CD14-positive monocyte (primary cell): ENCODE results near the gene VEPH1. TPM values are rescaled to one million over a fixed set of nuclear protein-coding genes. Genes with fewer than 3 reads are reported as not detected.

Source experiments
- DNase-seq, 3 donors: peaks; one replicate each; pipeline ENCODE4 v3.0.0-alpha.2; 2011 to 2022
- H2AFZ ChIP-seq: 2 replicates; pipeline ENCODE4 v1.6.0; 2012; ENCODE audit warnings: mild to moderate bottlenecking, low read depth, low read length, inconsistent platforms; ENCODE audit not compliant: insufficient read depth, poor library complexity, severe bottlenecking
- H3K27ac ChIP-seq, 2 donors: 1 replicate in 1 of 2; 2 replicates in 1 of 2; pipeline ENCODE4 v1.5.1; 2012 to 2013; ENCODE audit warnings: low read length in 2 of 2, control low read depth in 1 of 2, inconsistent platforms in 1 of 2, low read depth in 1 of 2, mild to moderate bottlenecking in 1 of 2
- H3K27me3 ChIP-seq, 2 donors: one replicate each; pipeline versions ENCODE4 v1.6.0 to v1.6.1; 2011 to 2013; ENCODE audit warnings: low read length in 2 of 2; ENCODE audit not compliant: control insufficient read depth in 2 of 2, insufficient read depth in 2 of 2
- H3K36me3 ChIP-seq, 2 donors: replicated peaks in 1 of 2; 1 replicate in 1 of 2; 2 replicates in 1 of 2; pipeline versions ENCODE4 v1.5.1 to v1.6.1; 2012 to 2013; ENCODE audit warnings: low read length in 2 of 2, control low read depth in 1 of 2, inconsistent platforms in 1 of 2, mild to moderate bottlenecking in 1 of 2; ENCODE audit not compliant: insufficient read depth in 2 of 2, control insufficient read depth in 1 of 2
- H3K4me1 ChIP-seq, 2 donors: 1 replicate in 1 of 2; 2 replicates in 1 of 2; pipeline versions ENCODE4 v1.5.1 to v1.6.1; 2012 to 2013; ENCODE audit warnings: low read length in 2 of 2, control low read depth in 1 of 2, inconsistent platforms in 1 of 2, mild to moderate bottlenecking in 1 of 2, moderate library complexity in 1 of 2; ENCODE audit not compliant: insufficient read depth in 2 of 2, control insufficient read depth in 1 of 2
- H3K4me2 ChIP-seq: replicated peaks from 2 replicates; pipeline ENCODE3; 2012; ENCODE audit warnings: low read length, moderate library complexity, mild to moderate bottlenecking; ENCODE audit not compliant: poor library complexity, severe bottlenecking; ENCODE audit errors: extremely low read depth
- H3K4me3 ChIP-seq, 3 experiments: fragments of 200-600 bp in 1 of 3; sonication (generic) in 1 of 3; replicated peaks in 1 of 3; 1 replicate in 2 of 3; 2 replicates in 1 of 3; pipeline ENCODE4 v1.5.1; 2011 to 2013; ENCODE audit warnings: low read length in 3 of 3, mild to moderate bottlenecking in 3 of 3, control low read depth in 2 of 3, low read depth in 2 of 3, inconsistent platforms in 1 of 3, moderate library complexity in 1 of 3
- H3K79me2 ChIP-seq: 2 replicates; pipeline ENCODE4 v1.6.0; 2012; ENCODE audit warnings: mild to moderate bottlenecking, control low read depth, inconsistent platforms, low read length, moderate library complexity; ENCODE audit not compliant: insufficient read depth
- H3K9ac ChIP-seq: 2 replicates; pipeline ENCODE4 v1.6.0; 2017; ENCODE audit warnings: low read length, mild to moderate bottlenecking; ENCODE audit not compliant: insufficient read depth, poor library complexity, severe bottlenecking
- H3K9me3 ChIP-seq, 2 donors: replicated peaks in 1 of 2; 1 replicate in 1 of 2; 2 replicates in 1 of 2; pipeline versions ENCODE4 v1.5.1 to v1.6.1; 2012 to 2013; ENCODE audit warnings: low read length in 2 of 2, control low read depth in 1 of 2; ENCODE audit not compliant: control insufficient read depth in 1 of 2, insufficient read depth in 1 of 2
- H4K20me1 ChIP-seq: 2 replicates; pipeline ENCODE4 v1.6.0; 2012; ENCODE audit warnings: mild to moderate bottlenecking, low read length, control low read depth, moderate library complexity; ENCODE audit not compliant: insufficient read depth
- H3K27ac Mint-ChIP-seq, 7 donors: one replicate each; pipeline ENCODE4 v1.8.0; 2020; ENCODE audit warnings: mild to moderate bottlenecking in 7 of 7, mixed read lengths in 7 of 7, moderate library complexity in 6 of 7, inconsistent platforms in 2 of 7
- H3K27me3 Mint-ChIP-seq, 3 donors: one replicate each; pipeline ENCODE4 v1.8.0; 2021 to 2022; ENCODE audit warnings: low read depth in 3 of 3, mild to moderate bottlenecking in 3 of 3, mixed read lengths in 3 of 3, moderate library complexity in 3 of 3, inconsistent platforms in 1 of 3
- H3K36me3 Mint-ChIP-seq, 2 donors: one replicate each; pipeline ENCODE4 v1.8.0; 2020; ENCODE audit warnings: mixed read lengths in 2 of 2, inconsistent platforms in 1 of 2, mild to moderate bottlenecking in 1 of 2
- H3K4me1 Mint-ChIP-seq: one replicate; pipeline ENCODE4 v1.8.0; 2020; ENCODE audit warnings: mild to moderate bottlenecking, mixed read lengths
- H3K4me3 Mint-ChIP-seq, 2 donors: one replicate each; pipeline ENCODE4 v1.8.0; 2020; ENCODE audit warnings: mild to moderate bottlenecking in 2 of 2, mixed read lengths in 2 of 2, moderate library complexity in 1 of 2
- H3K9me3 Mint-ChIP-seq, 7 donors: one replicate each; pipeline ENCODE4 v1.8.0; 2020 to 2022; ENCODE audit warnings: mixed read lengths in 7 of 7, mild to moderate bottlenecking in 6 of 7, moderate library complexity in 6 of 7, inconsistent platforms in 2 of 7
- CTCF ChIP-seq: fragments of 200-600 bp; IDR thresholded peaks from one replicate; pipeline ENCODE4 v1.8.0; 2022; ENCODE audit warnings: antibody characterized with exemption, mild to moderate bottlenecking
- WGBS: methylation state at CpG from one replicate; pipeline ENCODE4 v1.1.5; 2013; ENCODE audit warnings: missing lambda C conversion rate; ENCODE audit not compliant: insufficient coverage; 5-methylcytosine and 5-hydroxymethylcytosine counted together
- intact Hi-C, 2 donors: fragments of 100-400 bp; cut with micrococcal nuclease; formaldehyde crosslinking; loops; one replicate each; pipeline versions ENCODE4 v1.15.0 to v1.15.1; 2023
- polyA plus RNA-seq, 3 donors: library from polyadenylated mRNA; depleted of rRNA in 1 of 3; unstranded in 2 of 3; stranded (reverse) in 1 of 3; fragments of 300-500 nt in 2 of 3; fragments of >200 nt in 1 of 3; fragmentation: Illumina TruSeq in 2 of 3; gene quantifications; 1 replicate in 2 of 3; 2 replicates in 1 of 3; pipeline ENCODE4 v1.2.3, GENCODE V29; 2012 to 2021

Gene VEPH1
- polyA plus RNA-seq, 3 donors = 0.44 TPM; not detected in 2

GRCh38 chr3:157529085-157529484 is 25.9 kb upstream of the VEPH1 start:
- DNase-seq = no peak
- no peaks in the 10 kb centered on the region for H4K20me1 ChIP-seq
- no CpG with 5 or more reads among the region's 2 CpGs for WGBS
- intact Hi-C loops = no loop called here
- H3K9ac ChIP-seq = no peak overlapping the region
- H3K4me3 ChIP-seq = no peak overlapping the region
- Mint-ChIP-seq H3K27ac (no peak overlapping the region), H3K36me3 (no peaks in the 10 kb centered on the region), H3K27me3 (peaks cover 1 to 2% (median 1%) of the 10 kb centered on the region in 3 donors), H3K9me3 (no peaks in the 10 kb centered on the region), H3K4me3 (no peak overlapping the region), H3K4me1 (no peaks in the 10 kb centered on the region)
- H3K79me2 ChIP-seq = no peaks in the 10 kb centered on the region
- no peaks in the 10 kb centered on the region for H3K27me3 ChIP-seq
- no peak for TF ChIP-seq CTCF
- no peak overlapping the region for H3K4me2 ChIP-seq
- no peak overlapping the region for H2AFZ ChIP-seq
- no peak overlapping the region for H3K27ac ChIP-seq
- H3K4me1 ChIP-seq = no peaks in the 10 kb centered on the region
- H3K36me3 ChIP-seq = no peaks in the 10 kb centered on the region
- H3K9me3 ChIP-seq = no peaks in the 10 kb centered on the region

- Histone ChIP-seq H3K27ac (no peak overlapping the region), H2AFZ (no peak overlapping the region), H3K9ac (no peak overlapping the region), H3K9me3 (no peaks in the 10 kb centered on the region), H3K4me1 (no peaks in the 10 kb centered on the region), H3K27me3 (no peaks in the 10 kb centered on the region), H3K36me3 (no peaks in the 10 kb centered on the region), H3K4me3 (no peak overlapping the region), H4K20me1 (no peaks in the 10 kb centered on the region), H3K4me2 (no peak overlapping the region), H3K79me2 (no peaks in the 10 kb centered on the region)
- DNase-seq = no peak
- Mint-ChIP-seq H3K27me3 (peaks cover 1 to 3% (median 2%) of the 10 kb centered on the region in 3 donors), H3K36me3 (no peaks in the 10 kb centered on the region), H3K4me3 (no peak overlapping the region), H3K27ac (no peak overlapping the region), H3K9me3 (no peaks in the 10 kb centered on the region), H3K4me1 (no peaks in the 10 kb centered on the region)
- intact Hi-C loops = no loop called here
- no peak for TF ChIP-seq CTCF
- 76% methylated on average over 3 of the region's 5 CpGs for WGBS
These were observed 24.1 kb upstream of the VEPH1 start for GRCh38 chr3:157527131-157527881.
